ENCODE measurements around the gene DCDC2C.

The DCDC2C gene

DNA sequence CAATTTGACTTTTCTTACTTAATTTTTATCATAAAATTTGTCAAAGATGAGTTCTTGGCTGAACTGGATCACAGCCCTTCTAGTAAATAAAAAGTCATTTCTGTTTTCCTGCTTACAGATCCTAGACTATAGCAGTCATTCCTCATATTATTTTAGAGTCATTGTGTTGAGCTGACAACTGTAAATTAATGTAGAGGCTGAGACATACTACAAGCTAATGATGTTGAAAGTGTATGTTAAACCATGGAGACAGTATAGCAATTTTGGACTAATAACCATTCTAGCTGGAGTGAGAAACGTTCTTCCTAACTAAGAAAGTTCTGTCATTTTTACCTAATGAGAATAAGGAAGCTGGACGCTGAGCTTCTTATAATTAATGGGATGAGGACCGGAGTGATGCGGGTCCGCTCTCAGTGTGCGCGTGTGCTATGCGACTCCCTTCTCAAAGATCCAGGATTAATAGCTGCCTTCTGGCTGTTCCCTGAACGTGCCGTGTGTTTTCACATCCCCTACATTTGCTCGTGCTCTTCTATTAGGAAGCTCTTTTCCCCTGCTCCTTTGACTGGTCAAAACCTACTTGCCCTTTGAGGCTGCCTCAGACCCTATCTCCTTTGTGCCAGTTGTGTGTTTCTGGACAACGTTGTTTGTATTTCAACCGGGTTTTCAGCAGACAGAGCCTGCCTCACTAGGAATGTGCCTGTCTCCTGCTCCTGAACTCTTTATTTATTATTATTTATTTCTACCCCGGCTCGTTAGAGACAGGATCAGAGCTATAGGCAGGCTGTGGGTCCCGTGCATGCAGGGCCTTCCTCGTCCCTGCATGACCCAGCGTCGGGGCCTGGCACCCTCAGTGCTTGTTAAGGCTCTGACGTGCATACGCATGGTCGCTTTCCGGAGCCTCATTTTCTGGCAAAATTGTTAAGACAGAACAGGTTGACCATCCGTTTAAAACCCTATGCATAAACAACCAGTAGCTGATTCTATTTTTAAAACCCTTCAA lies 182.6 kb downstream of the DCDC2C start:
- Histone ChIP-seq H3K4me1 (ENCODE audit: control insufficient read depth in 1 of 2, insufficient read depth in 2 of 2, low read length in 2 of 2) (peaks cover 0 to 3% of the 10 kb centered on the region in 2 donors), H3K36me3 (ENCODE audit: control insufficient read depth in 1 of 2, insufficient read depth in 2 of 2, low read length in 2 of 2) (no peaks in the 10 kb centered on the region), H3K27ac (ENCODE audit: low read length) (no peak overlapping the region), H3K27me3 (ENCODE audit: low read depth, low read length) (no peaks in the 10 kb centered on the region), H3K9me3 (ENCODE audit: control insufficient read depth in 1 of 2, low read length in 2 of 2) (no peaks in the 10 kb centered on the region), H3K4me3 (ENCODE audit: low read depth in 1 of 2, low read length in 2 of 2) (no peak overlapping the region)

DNA sequence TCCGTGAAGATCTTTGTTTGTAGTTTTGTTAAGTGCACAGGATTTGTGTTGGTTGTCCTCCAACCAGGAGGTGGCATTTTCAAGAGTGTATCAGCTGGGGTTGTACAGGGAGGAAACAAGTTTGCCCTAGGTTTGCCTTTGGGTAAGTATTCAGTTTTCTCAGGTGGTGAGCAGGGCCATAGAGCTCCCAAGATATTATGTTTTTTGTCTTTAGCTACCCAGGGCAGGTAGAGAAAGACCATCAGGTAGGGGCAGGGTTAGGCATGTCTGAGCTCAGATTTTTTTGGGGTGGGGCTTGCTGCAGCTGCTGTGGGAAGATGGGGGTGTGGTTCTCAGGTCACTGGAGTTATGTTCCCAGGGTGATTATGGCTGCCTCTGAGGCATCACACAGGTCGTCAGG lies 191.6 kb downstream of the DCDC2C start:
- Histone ChIP-seq H3K36me3 (ENCODE audit: control insufficient read depth in 1 of 2, insufficient read depth in 2 of 2, low read length in 2 of 2) (no peaks in the 10 kb centered on the region), H3K27me3 (ENCODE audit: low read depth, low read length) (no peaks in the 10 kb centered on the region), H3K27ac (ENCODE audit: low read length) (no peak overlapping the region), H3K4me1 (ENCODE audit: control insufficient read depth in 1 of 2, insufficient read depth in 2 of 2, low read length in 2 of 2) (no peaks in the 10 kb centered on the region), H3K4me3 (ENCODE audit: low read depth in 1 of 2, low read length in 2 of 2) (no peak overlapping the region), H3K9me3 (ENCODE audit: control insufficient read depth in 1 of 2, low read length in 2 of 2) (no peaks in the 10 kb centered on the region)

Measured in muscle layer of duodenum (tissue), 2 donors.